GM19455 (cell line): Measurements from ENCODE around the gene PROSER2.

ENCODE experiments used
- ATAC-seq: cut with Tn5 transposase; IDR thresholded peaks from one replicate; pipeline ENCODE4 v1.9.1; 2021; ENCODE audit not compliant: unreplicated experiment

The PROSER2 gene

DNA sequence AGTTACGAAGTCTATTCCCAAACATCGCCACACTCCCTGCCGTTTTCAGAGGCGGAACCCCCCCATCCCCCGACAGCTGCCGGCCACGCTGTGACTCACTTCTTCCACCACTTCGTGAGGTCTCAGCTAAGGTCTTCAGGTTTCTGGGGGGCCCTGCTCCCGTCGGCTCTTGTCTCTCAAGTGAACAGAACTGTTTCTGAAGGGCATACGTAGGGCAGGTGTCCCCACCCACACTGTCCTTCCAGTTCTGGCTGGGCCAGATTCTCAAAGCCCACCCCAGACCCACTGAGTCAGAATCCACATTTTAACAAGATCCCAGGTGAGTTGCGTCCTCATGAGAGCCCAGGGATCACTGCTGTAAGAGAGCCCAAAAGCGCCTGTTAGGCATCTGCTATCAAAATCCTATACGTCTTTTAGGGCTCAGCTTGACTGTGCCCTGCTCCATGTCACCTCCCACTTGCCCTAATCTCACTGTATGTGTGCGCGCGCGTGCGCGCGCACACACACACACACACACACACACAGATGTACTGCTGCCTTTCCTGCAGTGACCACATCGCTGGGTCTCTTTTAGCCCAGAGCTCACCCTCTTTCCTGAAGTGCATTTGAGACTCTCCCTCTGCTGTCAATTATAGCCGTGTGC, 78.8 kb downstream of the PROSER2 start:
- ATAC-seq, result no peak

DNA sequence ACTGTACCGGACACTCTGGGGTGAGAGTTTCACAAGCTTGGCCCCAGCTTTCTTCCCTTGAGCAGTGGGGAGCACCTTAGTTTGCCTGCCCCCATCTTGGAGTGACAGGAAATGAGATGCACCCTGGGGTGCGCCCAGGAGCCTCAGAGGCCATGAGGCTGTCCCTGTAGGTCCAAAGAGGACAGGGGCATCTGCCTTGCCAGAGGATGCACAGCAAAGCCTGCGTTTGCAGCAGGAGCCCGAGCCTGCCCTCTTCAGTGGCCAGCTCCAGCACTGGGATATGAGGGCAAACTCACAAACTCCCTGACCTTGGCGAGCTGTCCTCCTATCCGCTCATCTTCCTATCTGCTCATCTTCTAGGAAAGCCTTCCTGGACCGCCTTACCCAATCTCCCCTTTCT, 79.5 kb downstream of the PROSER2 start:
- no peak for ATAC-seq

- ATAC-seq, result no peak
Observed at GRCh38 chr10:11906714-11907113, 83.6 kb downstream of the PROSER2 start.

DNA sequence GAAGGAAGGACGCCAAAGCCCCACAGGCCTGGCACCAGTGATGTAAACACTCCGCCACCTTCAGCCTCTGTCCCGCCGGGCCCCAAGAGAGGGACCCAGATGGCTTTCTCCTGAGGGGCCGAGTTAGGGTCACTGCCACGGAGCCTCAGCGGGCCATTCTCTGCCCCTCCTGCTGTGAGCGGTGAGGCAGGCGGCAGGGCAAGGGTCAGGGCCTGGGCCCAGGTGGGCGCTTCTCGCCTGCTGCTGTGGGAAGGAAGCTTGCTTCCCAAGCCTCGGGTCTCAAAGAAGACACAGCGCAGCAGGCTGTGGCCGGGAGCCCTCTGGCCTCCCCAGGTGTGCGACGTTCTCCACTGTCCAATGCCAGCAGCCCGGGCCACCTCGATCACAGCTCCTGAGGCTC, 84.8 kb downstream of the PROSER2 start:
- no peak for ATAC-seq

GRCh38 chr10:11908536-11908935, 85.4 kb downstream of the PROSER2 start:
- no peak for ATAC-seq

- no peak for ATAC-seq
Observed at GRCh38 chr10:11908991-11909390, 85.8 kb downstream of the PROSER2 start.

DNA sequence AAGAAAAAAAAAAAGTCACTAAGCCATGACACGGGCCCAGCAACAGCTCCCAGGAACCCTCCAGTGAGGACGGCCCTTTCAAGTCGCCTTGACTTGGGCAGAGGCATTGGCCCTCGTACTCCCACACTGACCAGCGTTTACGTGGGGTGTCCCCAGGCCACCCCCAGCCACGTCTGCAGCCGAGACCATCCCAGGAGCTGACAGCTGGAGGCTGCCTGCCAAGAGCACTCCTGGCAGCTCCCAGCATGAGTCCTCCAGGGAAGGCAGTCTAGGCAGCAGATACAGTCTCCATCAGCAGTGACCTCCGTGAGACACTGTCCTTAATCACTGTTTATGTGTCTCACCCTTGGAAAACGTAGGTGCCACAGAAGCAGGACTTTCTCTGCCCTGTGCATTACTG, 86.5 kb downstream of the PROSER2 start:
- ATAC-seq, result no peak

DNA sequence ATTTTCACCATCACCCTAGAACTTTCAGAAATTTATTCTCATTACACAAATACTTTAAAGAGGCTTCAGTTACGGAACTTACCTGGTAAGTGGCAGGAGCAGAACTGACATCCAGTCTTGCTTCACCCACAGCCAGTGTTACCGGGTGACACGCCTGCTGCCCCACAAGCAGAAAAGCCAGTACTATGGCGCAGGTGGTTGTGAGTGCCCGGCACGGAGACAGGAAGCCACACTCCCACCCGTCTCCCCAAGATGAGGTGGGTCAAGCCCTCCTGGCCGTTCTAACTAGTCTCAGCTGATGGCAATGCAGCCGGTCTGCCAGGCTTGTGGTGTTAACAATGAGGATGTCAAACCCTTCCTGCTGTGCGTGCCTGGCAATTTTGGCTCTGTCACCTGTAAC, 86.9 kb downstream of the PROSER2 start:
- ATAC-seq, result no peak

GRCh38 chr10:11913079-11913641, 90.0 kb downstream of the PROSER2 start:
- no peak for ATAC-seq

DNA sequence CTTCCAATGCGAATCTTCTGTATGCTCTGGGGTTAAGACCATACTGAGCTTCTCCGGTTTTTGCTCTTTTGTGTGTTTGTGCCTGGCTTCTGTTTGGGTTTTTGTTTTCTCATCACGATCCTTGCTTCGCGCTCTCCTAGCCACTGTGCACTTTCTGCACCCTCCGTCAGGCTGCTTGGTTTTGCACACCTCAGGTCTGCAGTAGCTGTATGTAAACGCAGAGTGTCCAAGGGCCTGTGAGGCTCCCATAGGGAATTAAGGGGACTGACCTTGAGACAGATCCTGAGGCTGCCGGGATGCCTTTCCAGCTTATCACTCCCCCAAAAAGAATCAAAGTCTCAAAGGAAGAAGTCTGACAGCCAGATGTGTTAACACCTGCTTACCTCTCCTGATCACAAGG, 95.2 kb downstream of the PROSER2 start:
- ATAC-seq, result no peak

DNA sequence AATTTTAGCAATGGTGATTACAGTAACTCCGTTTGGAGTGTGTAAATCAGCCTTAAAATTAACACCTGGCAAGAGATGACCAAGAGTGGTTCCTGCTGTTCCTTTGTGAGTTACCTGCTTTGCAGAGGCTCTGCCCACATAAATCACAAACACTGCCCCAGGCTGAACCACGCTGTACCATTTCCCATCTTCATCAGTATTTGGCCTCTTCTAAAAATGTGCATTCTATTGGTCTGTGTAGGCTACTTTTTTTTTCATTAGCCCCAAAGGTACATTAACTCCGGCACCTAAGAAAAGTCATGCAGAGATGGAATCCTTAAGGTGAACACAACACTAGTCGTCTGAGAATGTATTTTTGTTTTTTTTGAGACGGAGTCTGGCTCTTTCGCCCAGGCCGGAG, 96.1 kb downstream of the PROSER2 start:
- no peak for ATAC-seq
